Measurements from ENCODE around the gene TBX3. TPM values are rescaled to one million over a fixed set of nuclear protein-coding genes. Genes with fewer than 3 reads are reported as not detected.

The TBX3 gene
- total RNA-seq, 1 donor from 2014 or later, result 1.2 TPM

- DNase-seq, result no peak
These were observed 928 bp downstream of the TBX3 start for GRCh38 chr12:114682785-114683708.

DNA sequence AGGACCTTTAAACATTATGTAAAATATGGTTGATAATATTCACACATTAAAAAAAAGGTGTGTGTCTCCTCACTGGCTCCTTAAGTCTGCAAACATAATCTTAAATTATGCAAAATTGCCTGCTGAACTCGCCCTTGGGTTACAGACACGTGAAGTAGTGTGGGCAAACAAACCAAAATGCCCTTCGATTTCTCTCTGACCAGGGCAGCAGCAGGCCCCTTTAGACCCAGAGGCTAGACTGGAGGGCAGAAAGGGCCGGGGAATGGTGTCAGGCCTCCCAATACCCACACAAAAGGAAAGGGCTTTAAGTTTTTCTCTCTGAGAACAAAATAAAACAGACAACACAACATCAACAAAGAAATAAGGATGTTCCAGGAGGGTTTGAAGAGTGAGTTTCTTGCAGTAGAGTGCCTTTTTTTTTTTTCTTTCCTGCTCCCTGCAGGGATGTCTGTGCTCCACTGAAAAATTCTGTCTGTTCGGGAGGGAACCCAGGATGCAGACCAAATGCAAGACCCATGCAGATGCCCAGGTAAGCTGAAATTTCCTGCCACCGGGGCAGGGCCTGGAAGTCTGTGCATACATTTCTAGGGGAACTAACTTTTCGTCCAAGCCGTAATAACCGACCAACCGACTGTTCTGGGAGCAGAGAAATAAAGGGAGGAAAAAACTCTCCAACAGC lies 1.7 kb downstream of the TBX3 start:
- no peak for DNase-seq

- DNase-seq, result no peak
These were observed 2.7 kb downstream of the TBX3 start for GRCh38 chr12:114681116-114681871.

DNA sequence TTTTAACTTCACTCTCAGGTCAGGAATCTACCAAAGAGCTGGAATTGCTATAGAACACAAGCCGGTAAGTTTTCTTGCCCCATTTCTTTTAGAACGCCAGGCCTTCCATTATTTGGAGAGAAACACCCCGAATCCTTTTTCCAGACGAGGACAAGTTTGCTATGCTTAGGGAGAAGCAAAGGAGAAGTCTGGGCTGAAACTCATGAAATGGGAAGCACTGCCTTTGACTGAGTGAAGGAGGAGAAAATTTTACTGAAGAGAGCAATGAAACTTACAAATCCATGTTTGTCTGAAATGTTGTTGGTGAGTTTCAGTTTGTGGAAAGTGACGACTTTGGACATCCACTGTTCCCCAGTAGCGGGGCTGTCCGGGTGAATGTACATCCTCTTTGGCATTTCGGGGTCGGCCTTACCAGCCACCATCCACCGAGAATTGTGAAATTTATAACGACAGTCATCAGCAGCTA lies 3.3 kb downstream of the TBX3 start:
- no peak for DNase-seq

- DNase-seq, result no peak
These were observed 4.0 kb downstream of the TBX3 start for GRCh38 chr12:114679942-114680341.

GRCh38 chr12:114679452-114679875 lies 4.5 kb downstream of the TBX3 start:
- no peak for DNase-seq

DNA sequence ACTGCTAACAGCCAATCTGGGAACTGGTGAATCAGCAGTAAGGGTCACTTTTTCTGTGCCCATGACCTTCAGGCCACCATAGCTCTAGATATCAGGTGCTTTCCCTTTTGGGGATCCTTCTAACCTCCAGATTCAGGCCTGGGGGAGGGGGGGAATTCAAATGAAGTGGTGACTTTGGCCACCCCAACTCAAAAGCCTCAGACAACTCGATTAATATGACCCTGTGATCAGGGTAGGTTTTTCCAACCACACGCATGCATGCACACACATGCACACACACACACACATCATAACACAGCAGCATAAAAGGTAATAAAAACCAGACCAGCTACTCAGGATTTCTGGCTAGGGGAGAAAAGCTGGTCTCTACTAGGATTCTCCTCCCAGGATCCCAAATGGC lies 5.3 kb downstream of the TBX3 start:
- DNase-seq, result no peak

DNA sequence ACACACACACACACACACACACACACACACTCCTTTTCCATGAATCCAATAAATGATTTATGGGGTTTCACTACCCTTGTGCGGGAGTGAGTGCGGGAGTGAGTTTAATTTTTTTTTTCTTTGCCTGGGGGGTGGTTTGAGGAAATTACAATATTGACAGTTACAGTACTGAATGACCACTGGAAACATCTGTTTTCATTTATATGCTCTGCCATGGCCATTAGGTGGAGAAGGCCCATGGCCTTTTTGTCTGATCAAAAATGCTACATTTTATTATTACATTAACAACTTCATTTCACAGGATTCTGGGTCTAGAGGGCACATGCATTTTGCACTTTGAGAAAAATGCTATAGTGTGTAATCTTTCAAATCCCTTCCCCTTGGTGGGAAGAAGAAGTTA lies 5.9 kb downstream of the TBX3 start:
- no peak for DNase-seq

DNA sequence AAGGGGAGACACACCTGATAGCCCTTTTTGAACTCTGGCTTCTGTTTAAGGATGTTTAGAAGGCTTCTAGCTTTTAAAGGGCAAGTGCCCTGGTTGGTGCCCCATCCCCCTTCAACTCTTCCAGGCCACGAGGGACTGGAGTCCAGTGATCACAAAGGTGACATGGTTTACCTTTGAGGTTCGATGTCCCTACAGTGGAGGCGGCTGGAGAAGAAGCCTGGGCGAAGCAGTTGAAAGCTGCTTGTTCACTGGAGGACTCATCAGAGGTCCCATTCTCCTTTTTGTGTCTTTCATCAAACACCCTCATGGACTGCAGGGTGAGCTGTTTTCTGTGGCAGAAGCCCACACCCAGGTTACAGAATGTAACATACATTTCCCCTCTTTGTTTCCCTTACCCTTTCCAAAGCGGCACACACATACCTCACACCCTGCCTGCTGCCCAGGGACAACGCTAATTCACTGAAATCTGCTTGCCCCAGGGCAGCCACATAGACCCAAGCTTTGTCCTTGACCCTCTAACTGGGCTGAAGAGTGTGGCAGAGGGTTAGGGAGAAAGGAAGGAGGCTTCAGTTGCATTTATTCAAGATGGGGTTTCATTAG lies 7.7 kb downstream of the TBX3 start:
- DNase-seq, result no peak

- no peak for DNase-seq
These were observed 9.5 kb downstream of the TBX3 start for GRCh38 chr12:114674251-114675047.

DNA sequence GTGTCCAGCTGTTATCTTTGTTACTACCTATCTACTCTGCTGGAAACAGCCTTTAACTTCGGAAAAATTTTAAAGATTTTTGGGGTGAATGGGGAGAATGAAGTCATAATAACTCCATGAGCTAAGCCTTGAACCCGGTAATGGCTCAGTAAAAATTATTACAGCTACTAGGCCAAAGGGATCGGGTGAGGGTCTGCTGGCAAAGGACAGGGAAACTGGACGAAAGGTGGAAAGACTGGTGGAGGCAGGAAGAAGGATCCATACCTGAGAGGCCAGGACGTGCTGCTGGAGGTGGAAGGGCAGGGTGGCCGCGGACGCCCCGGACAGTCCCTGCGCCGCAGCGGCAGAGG lies 10.1 kb downstream of the TBX3 start:
- no peak for DNase-seq

- no peak for DNase-seq
These were observed 10.7 kb downstream of the TBX3 start for GRCh38 chr12:114673169-114673833.

DNA sequence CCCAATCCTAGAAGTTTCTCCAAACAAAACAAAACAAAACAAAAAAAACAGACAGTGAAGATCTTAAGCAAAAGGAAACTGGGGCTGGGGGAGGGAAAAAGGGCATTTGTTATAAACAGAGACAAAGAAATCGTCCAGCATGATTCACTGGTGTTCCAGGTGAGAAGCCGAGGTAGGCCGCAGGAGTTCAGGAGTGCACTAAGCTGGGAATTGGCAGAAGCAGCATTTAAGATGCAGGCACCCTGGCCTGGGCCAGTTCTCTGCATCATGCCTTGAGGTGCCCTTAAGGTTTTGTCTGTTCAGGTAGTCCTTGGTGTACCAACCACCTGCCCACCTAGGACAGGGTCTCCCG lies 11.2 kb downstream of the TBX3 start:
- no peak for DNase-seq

GRCh38 chr12:114671443-114672411 lies 12.2 kb downstream of the TBX3 start:
- no peak for DNase-seq

- DNase-seq, result no peak
These were observed 12.9 kb downstream of the TBX3 start for GRCh38 chr12:114671066-114671442.

GRCh38 chr12:114670291-114670980 lies 13.5 kb downstream of the TBX3 start:
- no peak for DNase-seq

DNA sequence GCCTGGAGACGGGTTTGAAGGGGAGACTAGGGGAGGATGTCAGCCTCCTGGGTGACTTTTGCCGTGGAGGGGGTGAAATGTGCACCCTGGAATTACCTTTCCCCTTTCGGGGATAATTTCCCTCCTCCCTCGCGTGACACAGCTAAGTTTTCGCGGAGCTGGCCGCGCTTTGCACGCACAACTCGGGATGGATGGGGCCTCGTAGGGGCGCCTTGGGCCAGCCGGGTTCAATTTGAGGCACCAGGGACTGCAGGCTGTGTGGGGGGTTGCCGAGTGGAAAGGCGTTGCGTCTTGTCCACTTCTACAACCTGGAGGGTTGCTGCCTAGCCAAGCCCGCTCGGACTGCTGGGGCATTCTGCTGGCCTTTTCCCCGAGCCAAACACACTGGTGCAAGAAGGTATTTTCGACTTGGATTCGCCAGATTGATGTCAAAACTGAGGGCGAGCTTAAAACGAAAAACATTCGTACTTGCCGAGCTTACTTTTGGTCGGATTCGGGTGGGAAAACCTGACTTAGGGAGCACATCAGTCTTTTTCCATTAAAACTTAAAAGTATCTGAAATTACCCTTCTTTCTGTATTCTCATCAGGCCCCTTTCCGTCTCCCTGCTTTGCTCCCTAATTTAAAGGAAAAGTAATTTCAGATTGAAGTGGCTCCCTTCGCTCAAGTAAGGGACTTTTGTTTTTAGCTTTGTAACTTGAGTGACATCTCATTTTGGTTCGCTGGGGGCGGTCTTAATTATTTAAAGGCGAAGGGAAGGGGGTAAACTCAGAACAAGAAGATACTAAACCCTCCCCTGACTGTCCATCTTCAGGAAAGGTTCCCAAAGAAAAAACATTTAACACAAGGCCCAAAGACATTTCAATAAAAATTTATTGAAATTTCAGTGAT lies 14.3 kb downstream of the TBX3 start:
- DNase-seq, result no peak

- no peak for DNase-seq
These were observed 15.1 kb downstream of the TBX3 start for GRCh38 chr12:114668886-114669288.

All from occipital lobe (tissue), 2 donors.